B cell (primary cell): ENCODE measurements around the gene SLC51B. TPM values are rescaled to one million over a fixed set of nuclear protein-coding genes. Genes with fewer than 3 reads are reported as not detected.

Experiments
- ATAC-seq: fragments of 200-7000 bp; cut with Tn5 transposase; one replicate; pipeline ENCODE4 v1.10.0; 2021; ENCODE audit warnings: low read depth, mild to moderate bottlenecking, moderate number of reproducible peaks, moderate library complexity
- CTCF ChIA-PET: fragments of 350-600 bp; sonication (Branson Sonifier 250); formaldehyde crosslinking; loops from one replicate; lab custom pipeline; 2021; ENCODE audit warnings: antibody characterized with exemption, inconsistent platforms; lab: Charles Lee
- POLR2A ChIA-PET: fragments of 350-600 bp; sonication (Branson Sonifier 250); formaldehyde crosslinking; loops from one replicate; lab custom pipeline; 2021; ENCODE audit warnings: antibody characterized with exemption; lab: Charles Lee
- DNase-seq: peaks from one replicate; pipeline ENCODE4 v3.0.0; 2013
- H2AFZ ChIP-seq: 2 replicates; pipeline ENCODE4 v1.6.1; 2012; ENCODE audit warnings: mild to moderate bottlenecking, low read depth, low read length; ENCODE audit not compliant: insufficient read depth, poor library complexity, severe bottlenecking
- H3K27ac ChIP-seq, 2 donors: 1 replicate in 1 of 2; 2 replicates in 1 of 2; pipeline ENCODE4 v1.5.1; 2012 to 2013; ENCODE audit warnings: low read length in 2 of 2, mild to moderate bottlenecking in 2 of 2, moderate library complexity in 1 of 2
- H3K27me3 ChIP-seq, 4 experiments: fragments of 200-600 bp in 1 of 4; sonication (generic) in 1 of 4; replicated peaks in 1 of 4; 1 replicate in 2 of 4; 2 replicates in 2 of 4; pipeline versions ENCODE4 v1.6.1 to v1.7.0; 2013 to 2016; ENCODE audit warnings: low read length in 3 of 4, mild to moderate bottlenecking in 2 of 4, mixed read lengths in 1 of 4, moderate library complexity in 1 of 4; ENCODE audit not compliant: insufficient read depth in 4 of 4, control insufficient read depth in 3 of 4; ENCODE audit errors: control extremely low read depth in 1 of 4
- H3K36me3 ChIP-seq, 2 experiments: replicated peaks in 1 of 2; 1 replicate in 1 of 2; 2 replicates in 1 of 2; pipeline versions ENCODE4 v1.6.1 to v1.7.1; 2013; ENCODE audit warnings: low read length in 1 of 2; ENCODE audit not compliant: insufficient read depth in 2 of 2, control insufficient read depth in 1 of 2; ENCODE audit errors: control extremely low read depth in 1 of 2, extremely low read depth in 1 of 2
- H3K4me1 ChIP-seq, 2 donors: fragments of 200-600 bp in 1 of 2; sonication (generic) in 1 of 2; 1 replicate in 1 of 2; 2 replicates in 1 of 2; pipeline versions ENCODE4 v1.5.1 to v1.6.1; 2013 to 2017; ENCODE audit warnings: low read length in 2 of 2; ENCODE audit not compliant: control insufficient read depth in 2 of 2, insufficient read depth in 2 of 2
- H3K4me2 ChIP-seq: replicated peaks from 2 replicates; pipeline ENCODE3; 2012; ENCODE audit warnings: mild to moderate bottlenecking, low read depth, low read length; ENCODE audit not compliant: poor library complexity, severe bottlenecking
- H3K4me3 ChIP-seq, 5 experiments: fragments of 200-600 bp in 1 of 5; sonication (generic) in 1 of 5; 1 replicate in 3 of 5; 2 replicates in 2 of 5; pipeline versions ENCODE4 v1.5.1 to v1.7.0; 2011 to 2016; ENCODE audit warnings: low read length in 4 of 5, mild to moderate bottlenecking in 4 of 5, low read depth in 2 of 5, control low read depth in 1 of 5, moderate library complexity in 1 of 5; ENCODE audit not compliant: insufficient read depth in 1 of 5; ENCODE audit errors: control extremely low read depth in 1 of 5, extremely low read depth in 1 of 5
- H3K79me2 ChIP-seq: fragments of 200-600 bp; sonication (generic); one replicate; pipeline ENCODE4 v1.6.0; 2016; ENCODE audit warnings: low read length; ENCODE audit not compliant: control insufficient read depth, insufficient read depth
- H3K9ac ChIP-seq: fragments of 200-600 bp; sonication (generic); 2 replicates; pipeline ENCODE4 v1.6.1; 2017; ENCODE audit warnings: mild to moderate bottlenecking, low read length, moderate library complexity
- H3K9me3 ChIP-seq, 3 donors: one replicate each; pipeline versions ENCODE4 v1.6.1 to v1.7.1; 2013; ENCODE audit warnings: low read length in 2 of 3; ENCODE audit not compliant: control insufficient read depth in 2 of 3, insufficient read depth in 1 of 3; ENCODE audit errors: control extremely low read depth in 1 of 3
- H4K20me1 ChIP-seq: 2 replicates; pipeline ENCODE4 v1.6.0; 2012; ENCODE audit warnings: mild to moderate bottlenecking, low read length; ENCODE audit not compliant: insufficient read depth, control insufficient read depth, poor library complexity, severe bottlenecking
- H3K27ac Mint-ChIP-seq: one replicate; pipeline ENCODE4 v1.8.0; 2021; ENCODE audit warnings: mixed read lengths
- H3K27me3 Mint-ChIP-seq: one replicate; pipeline ENCODE4 v1.8.0; 2021; ENCODE audit warnings: mixed read lengths
- H3K4me1 Mint-ChIP-seq: one replicate; pipeline ENCODE4 v1.8.0; 2021; ENCODE audit warnings: mixed read lengths
- H3K4me3 Mint-ChIP-seq: one replicate; pipeline ENCODE4 v1.8.0; 2021; ENCODE audit warnings: mixed read lengths
- H3K9me3 Mint-ChIP-seq: one replicate; pipeline ENCODE4 v1.8.0; 2022; ENCODE audit warnings: mixed read lengths; ENCODE audit not compliant: insufficient read depth
- CTCF ChIP-seq: fragments of 200-600 bp; IDR thresholded peaks from one replicate; pipeline ENCODE4 v1.8.0; 2022; ENCODE audit warnings: antibody characterized with exemption, mild to moderate bottlenecking
- EZH2 ChIP-seq: IDR thresholded peaks from 2 replicates; pipeline ENCODE4 v1.6.1; 2012; ENCODE audit warnings: borderline replicate concordance, low read depth, mild to moderate bottlenecking, moderate library complexity, low read length; ENCODE audit not compliant: insufficient read depth, poor library complexity, severe bottlenecking
- WGBS: methylation state at CpG from one replicate; pipeline ENCODE4 v1.1.5; 2013; ENCODE audit warnings: missing lambda C conversion rate; ENCODE audit not compliant: insufficient coverage; 5-methylcytosine and 5-hydroxymethylcytosine counted together
- intact Hi-C: fragments of 100-400 bp; cut with micrococcal nuclease; formaldehyde crosslinking; loops from one replicate; pipeline ENCODE4 v1.10.0; 2022
- polyA plus RNA-seq: library from polyadenylated mRNA; depleted of rRNA; stranded (reverse); fragments of >200 nt; gene quantifications from 2 replicates; pipeline ENCODE4 v1.2.3, GENCODE V29; 2012
- total RNA-seq, 2 donors: library from RNA; stranded (reverse); fragments of 120-200 nt in 1 of 2; gene quantifications; 1 replicate in 1 of 2; 2 replicates in 1 of 2; pipeline versions ENCODE4 v1.2.3 to v1.2.4, GENCODE V29; 2013 to 2022

SLC51B gene
- total and polyA plus RNA-seq, 2 donors (not counting 1 experiment from before 2014, with no cell fraction given): not detected

- Mint-ChIP-seq H3K27me3 (peaks cover 43% of the 10 kb centered on the region), H3K27ac (no peak overlapping the region), H3K4me1 (peaks cover 9% of the 10 kb centered on the region), H3K4me3 (peak overlapping the region; percentile 63), H3K9me3 (no peaks in the 10 kb centered on the region)
- peak overlapping the region in 1 of 5 experiments; percentile 23 for H3K4me3 ChIP-seq
- H3K79me2 ChIP-seq: no peaks in the 10 kb centered on the region
- H3K27ac ChIP-seq: no peak overlapping the region
- H3K9ac ChIP-seq: no peak overlapping the region
- WGBS: 76% methylated on average over 85 of the region's 85 CpGs
- no peaks in the 10 kb centered on the region for H4K20me1 ChIP-seq
- H2AFZ ChIP-seq: peak overlapping the region; percentile 70
- H3K27me3 ChIP-seq: peaks cover 0 to 30% (median 7%) of the 10 kb centered on the region in 4 experiments
- H3K4me1 ChIP-seq: peaks cover 0 to 6% of the 10 kb centered on the region in 2 donors
- H3K36me3 ChIP-seq: no peaks in the 10 kb centered on the region
- ChIA-PET CTCF (interaction anchor here (0.7 to 4.1 kb wide), 4 partner anchors 10 to 545 kb away, joined by 3 to 19 read pairs (median 9); no protein-coding TSS in a partner anchor), POLR2A (no interaction called here)
- ATAC-seq (no peak), DNase-seq (no peak)
- intact Hi-C loops: no loop called here
- H3K4me2 ChIP-seq: peak overlapping the region; percentile 65
- peaks cover 0 to 8% (median 0%) of the 10 kb centered on the region in 3 donors for H3K9me3 ChIP-seq
- TF ChIP-seq EZH2 (no peak), CTCF (no peak)
Measured at GRCh38 chr15:65077291-65077980, 32.2 kb downstream of the SLC51B start.

- Mint-ChIP-seq H3K9me3 (no peaks in the 10 kb centered on the region), H3K4me1 (peaks cover 9% of the 10 kb centered on the region), H3K27ac (no peak overlapping the region), H3K27me3 (peaks cover 49% of the 10 kb centered on the region), H3K4me3 (peak overlapping the region; percentile 63)
- CTCF ChIA-PET: interaction anchor here (0.7 to 4.1 kb wide), 7 partner anchors 9 to 546 kb away, joined by 3 to 19 read pairs (median 7); no protein-coding TSS in a partner anchor
- intact Hi-C loops: loop anchor here (1.0 kb wide), 1 partner anchor 45 kb away; no protein-coding TSS in a partner anchor
- Histone ChIP-seq H3K4me3 (peak overlapping the region in 3 of 5 experiments; percentile 23 to 24 (median 24)), H3K4me2 (peak overlapping the region; percentile 65), H2AFZ (peak overlapping the region; percentile 70), H4K20me1 (no peaks in the 10 kb centered on the region), H3K9ac (peak overlapping the region; percentile 27), H3K27me3 (peaks cover 0 to 34% (median 8%) of the 10 kb centered on the region in 4 experiments), H3K4me1 (peaks cover 0 to 6% of the 10 kb centered on the region in 2 donors), H3K9me3 (peaks cover 0 to 8% (median 0%) of the 10 kb centered on the region in 3 donors), H3K36me3 (no peaks in the 10 kb centered on the region), H3K79me2 (no peaks in the 10 kb centered on the region), H3K27ac (no peak overlapping the region)
- ATAC-seq (no peak), DNase-seq (peak; percentile 62)
- TF ChIP-seq CTCF (peak; percentile 17), EZH2 (no peak)
- POLR2A ChIA-PET: no interaction called here
- WGBS: 15% methylated on average over 20 of the region's 24 CpGs
Measured at GRCh38 chr15:65077981-65078352, 32.8 kb downstream of the SLC51B start.
